HCT116 (cell line): ENCODE data around the gene TRAIP. TPM values are rescaled to one million over a fixed set of nuclear protein-coding genes. Genes with fewer than 3 reads are reported as not detected.
"Not testable (repeated sequence)": the region's sequence is repeated elsewhere in the genome, so short reads cannot be mapped to it uniquely, and the experiment has no call there.

Experiments
- ATAC-seq: fragments of 200-7000 bp; cut with Tn5 transposase; 2 replicates; pipeline ENCODE4 v1.9.1; 2020; ENCODE audit warnings: mild to moderate bottlenecking, moderate library complexity
- BruUV-seq: library from RNA; stranded (reverse); fragments of 400-500 nt; replicated peaks from 2 replicates; lab custom pipeline; 2021; lab: Mats Ljungman, UMichigan
- CTCF ChIA-PET: fragments of 300-600 bp; sonication (Branson Sonifier 250); formaldehyde crosslinking; loops from one replicate; lab custom pipeline; 2021; ENCODE audit warnings: antibody characterized with exemption; lab: Charles Lee
- POLR2A ChIA-PET: fragments of 300-600, 350-600 bp; sonication (Branson Sonifier 250); formaldehyde crosslinking; loops from one replicate; lab custom pipeline; 2021; ENCODE audit warnings: antibody characterized with exemption; lab: Charles Lee
- RAD21 ChIA-PET, 2 experiments: fragments of 300-600 bp; sonication (Branson Sonifier 250); formaldehyde crosslinking; loops; one replicate each; lab custom pipeline; 2023; ENCODE audit warnings: low total read pairs in 2 of 2; ENCODE audit not compliant: uncharacterized antibody in 2 of 2, unreplicated experiment in 2 of 2, low non-redundant PET in 1 of 2; lab: Charles Lee
- DNase-seq: peaks from one replicate; pipeline ENCODE4 v3.0.0-alpha.2; 2010; ENCODE audit warnings: low read depth, low spot score
- H2AFZ ChIP-seq: fragments of 200-600 bp; shearing (Covaris generic), sonication (generic); 2 replicates; pipeline ENCODE4 v1.6.1; 2017; ENCODE audit warnings: low read depth, mixed run types, mixed read lengths, antibody characterized with exemption, low read length; ENCODE audit not compliant: poor library complexity, severe bottlenecking
- H3K27ac ChIP-seq: 2 replicates; pipeline ENCODE4 v1.5.1; 2012; ENCODE audit warnings: low read depth, low read length
- H3K27me3 ChIP-seq: fragments of 200-600 bp; sonication (generic); 2 replicates; pipeline ENCODE4 v1.6.1; 2016; ENCODE audit warnings: mixed run types, low read length, mixed read lengths; ENCODE audit not compliant: insufficient read depth
- H3K36me3 ChIP-seq, 2 experiments: fragments of 200-500 bp in 1 of 2; fragments of 200-600 bp in 1 of 2; sonication (Bioruptor generic) in 1 of 2; sonication (generic) in 1 of 2; 2 replicates each; pipeline versions ENCODE4 v1.5.1 to v1.6.1; 2014 to 2016; ENCODE audit warnings: low read length in 2 of 2, inconsistent platforms in 1 of 2, mixed read lengths in 1 of 2, mixed run types in 1 of 2; ENCODE audit not compliant: insufficient read depth in 2 of 2, control insufficient read depth in 1 of 2
- H3K4me1 ChIP-seq, 2 experiments: fragments of 200-600 bp in 1 of 2; sonication (generic) in 1 of 2; 2 replicates each; pipeline versions ENCODE4 v1.5.1 to v1.6.1; 2012 to 2017; ENCODE audit warnings: low read length in 2 of 2, inconsistent platforms in 1 of 2, mild to moderate bottlenecking in 1 of 2, mixed read lengths in 1 of 2, mixed run types in 1 of 2, moderate library complexity in 1 of 2; ENCODE audit not compliant: insufficient read depth in 2 of 2, control insufficient read depth in 1 of 2
- H3K4me2 ChIP-seq: fragments of 200-600 bp; sonication (generic); 2 replicates; pipeline ENCODE4 v1.6.1; 2017; ENCODE audit warnings: mixed run types, low read length, mixed read lengths
- H3K4me3 ChIP-seq, 2 experiments: fragments of 200-600 bp in 1 of 2; sonication (generic) in 1 of 2; replicated peaks in 1 of 2; 2 replicates each; pipeline ENCODE4 v1.5.1; 2011 to 2016; ENCODE audit warnings: low read length in 2 of 2, control low read depth in 1 of 2, low read depth in 1 of 2, mild to moderate bottlenecking in 1 of 2, mixed read lengths in 1 of 2, mixed run types in 1 of 2
- H3K79me2 ChIP-seq: fragments of 200-600 bp; sonication (generic); 2 replicates; pipeline ENCODE4 v1.6.1; 2017; ENCODE audit warnings: mild to moderate bottlenecking, mixed run types, low read length, moderate library complexity, mixed read lengths; ENCODE audit not compliant: insufficient read depth
- H3K9ac ChIP-seq: fragments of 200-600 bp; sonication (generic); 2 replicates; pipeline ENCODE4 v1.6.1; 2016; ENCODE audit warnings: low read length, mixed read lengths
- H3K9me2 ChIP-seq: fragments of 200-600 bp; sonication (generic), shearing (Covaris generic); 2 replicates; pipeline ENCODE4 v1.6.1; 2017; ENCODE audit warnings: mixed run types, mild to moderate bottlenecking, moderate library complexity; ENCODE audit not compliant: insufficient read depth
- H3K9me3 ChIP-seq, 2 experiments: fragments of 200-500 bp in 1 of 2; fragments of 200-600 bp in 1 of 2; sonication (Bioruptor generic) in 1 of 2; sonication (generic) in 1 of 2; 2 replicates each; pipeline ENCODE4 v1.6.1; 2014 to 2017; ENCODE audit warnings: low read length in 2 of 2, mixed read lengths in 2 of 2, inconsistent platforms in 1 of 2, low read depth in 1 of 2, mild to moderate bottlenecking in 1 of 2, mixed run types in 1 of 2, moderate library complexity in 1 of 2; ENCODE audit not compliant: control insufficient read depth in 1 of 2, insufficient read depth in 1 of 2
- H4K20me1 ChIP-seq: fragments of 200-600 bp; sonication (generic), shearing (Covaris generic); 2 replicates; pipeline ENCODE4 v1.6.1; 2017; ENCODE audit warnings: mixed run types, mild to moderate bottlenecking, moderate library complexity; ENCODE audit not compliant: insufficient read depth
- CBX3 ChIP-seq: IDR thresholded peaks from 2 replicates; pipeline ENCODE4 v1.6.1; 2012; ENCODE audit warnings: low read depth
- EGR1 ChIP-seq: IDR thresholded peaks from 2 replicates; pipeline ENCODE4 v1.6.1; 2012; ENCODE audit warnings: low read depth
- FOSL1 ChIP-seq: IDR thresholded peaks from 2 replicates; pipeline ENCODE4 v1.6.1; 2012; ENCODE audit warnings: low read depth
- POLR2A ChIP-seq: IDR thresholded peaks from 2 replicates; pipeline ENCODE4 v1.7.0; 2011; ENCODE audit warnings: borderline replicate concordance; ENCODE audit not compliant: insufficient read depth, insufficient read length; ENCODE audit errors: extremely low read depth
- POLR2AphosphoS5 ChIP-seq: IDR thresholded peaks from 2 replicates; pipeline ENCODE4 v1.6.1; 2011; ENCODE audit warnings: mild to moderate bottlenecking, low read depth, low read length, moderate library complexity
- RAD21 ChIP-seq: IDR thresholded peaks from 2 replicates; pipeline ENCODE4 v1.6.1; 2012; ENCODE audit warnings: low read depth, mild to moderate bottlenecking
- SIN3A ChIP-seq: IDR thresholded peaks from 2 replicates; pipeline ENCODE4 v1.6.1; 2012; ENCODE audit warnings: low read depth
- TCF7L2 ChIP-seq: IDR thresholded peaks from 2 replicates; pipeline ENCODE4 v1.7.0; 2011; ENCODE audit warnings: borderline replicate concordance, inconsistent platforms; ENCODE audit not compliant: insufficient read depth, insufficient read length; ENCODE audit errors: extremely low read depth
- YY1 ChIP-seq: IDR thresholded peaks from 2 replicates; pipeline ENCODE4 v1.6.1; 2011; ENCODE audit warnings: low read length, low read depth, moderate library complexity, mild to moderate bottlenecking; ENCODE audit not compliant: insufficient replicate concordance; ENCODE audit errors: extremely low read depth
- ZFX ChIP-seq: fragments of 450-650 bp; IDR thresholded peaks from 2 replicates; pipeline ENCODE4 v1.6.1; 2017
- intact Hi-C: fragments of 100-400 bp; cut with micrococcal nuclease; formaldehyde crosslinking; loops from 2 replicates; pipeline ENCODE4 v1.10.0; 2022
- total RNA-seq: library from RNA; stranded (reverse); gene quantifications from one replicate; pipeline ENCODE4 v1.2.1, GENCODE V29; 2021; ENCODE audit not compliant: unreplicated experiment
- TF ChIP-seq, protein P1 (sequence below): IDR thresholded peaks from 2 replicates; pipeline ENCODE4 v1.6.1; 2012
- TF ChIP-seq, protein P2 (sequence below), 3 experiments: fragments of 200-600 bp in 1 of 3; sonication (generic) in 1 of 3; IDR thresholded peaks in 2 of 3; conservative IDR thresholded peaks in 1 of 3; 2 replicates each; pipeline ENCODE4 v1.5.1; 2012 to 2017; ENCODE audit warnings: low read depth in 2 of 3, low read length in 2 of 3, antibody characterized with exemption in 1 of 3, borderline replicate concordance in 1 of 3, control low read depth in 1 of 3, mild to moderate bottlenecking in 1 of 3, mixed read lengths in 1 of 3, mixed run types in 1 of 3, moderate library complexity in 1 of 3; ENCODE audit not compliant: insufficient read depth in 1 of 3
- TF ChIP-seq, protein P3 (sequence below): IDR thresholded peaks from 2 replicates; pipeline ENCODE4 v1.6.1; 2011; ENCODE audit warnings: mild to moderate bottlenecking, low read length, moderate library complexity; ENCODE audit not compliant: insufficient replicate concordance; ENCODE audit errors: extremely low read depth

The TRAIP gene
- total RNA-seq, 1 experiment from 2014 or later: 25.5 TPM

DNA sequence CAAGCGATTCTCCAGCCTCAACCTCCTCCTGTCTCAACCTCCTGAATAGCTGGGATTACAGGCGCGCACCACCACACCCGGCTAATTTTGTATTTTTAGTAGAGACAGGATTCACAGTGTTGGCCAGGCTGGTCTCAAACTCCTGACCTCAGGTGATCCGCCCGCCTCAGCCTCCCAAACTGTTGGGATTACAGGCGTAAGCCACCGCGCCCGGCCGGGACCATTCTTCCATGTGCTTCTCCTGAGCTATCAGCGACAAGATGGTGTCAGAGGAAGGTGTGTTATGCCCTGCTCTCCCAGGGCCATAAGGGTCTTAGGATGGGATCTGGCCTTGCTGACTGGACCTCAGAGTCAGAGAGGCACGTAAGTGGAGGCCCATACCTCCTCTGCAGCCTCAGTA lies 48.1 kb upstream of the TRAIP start:
- peak overlapping the region; percentile 89 for H3K27ac ChIP-seq
- intact Hi-C loops, H3K9me2 ChIP-seq, BruUV-seq, H4K20me1 ChIP-seq, H3K36me3 ChIP-seq, DNase-seq, H3K27me3 ChIP-seq, RAD21 ChIA-PET, ATAC-seq, H2AFZ ChIP-seq, H3K9me3 ChIP-seq: not testable (repeated sequence)
- H3K79me2 ChIP-seq: peaks cover 55% of the 10 kb centered on the region
- H3K4me1 ChIP-seq: peaks cover 53 to 69% of the 10 kb centered on the region in 2 experiments
- CTCF ChIA-PET: interaction anchor here (1.3 to 2.7 kb wide), 3 partner anchors 25 to 101 kb away, joined by 4 to 10 read pairs (median 9); partner anchors contain the start of genes INKA1 and MON1A
- POLR2A ChIA-PET: interaction anchor here (1.4 to 3.2 kb wide), 2 partner anchors 25 to 101 kb away, joined by 3 to 12 read pairs; partner anchors contain the start of genes INKA1 and MON1A
- H3K4me2 ChIP-seq: peak overlapping the region; percentile 97
- peak overlapping the region; percentile 75 to 79 for H3K4me3 ChIP-seq
- peak overlapping the region; percentile 96 for H3K9ac ChIP-seq

DNA sequence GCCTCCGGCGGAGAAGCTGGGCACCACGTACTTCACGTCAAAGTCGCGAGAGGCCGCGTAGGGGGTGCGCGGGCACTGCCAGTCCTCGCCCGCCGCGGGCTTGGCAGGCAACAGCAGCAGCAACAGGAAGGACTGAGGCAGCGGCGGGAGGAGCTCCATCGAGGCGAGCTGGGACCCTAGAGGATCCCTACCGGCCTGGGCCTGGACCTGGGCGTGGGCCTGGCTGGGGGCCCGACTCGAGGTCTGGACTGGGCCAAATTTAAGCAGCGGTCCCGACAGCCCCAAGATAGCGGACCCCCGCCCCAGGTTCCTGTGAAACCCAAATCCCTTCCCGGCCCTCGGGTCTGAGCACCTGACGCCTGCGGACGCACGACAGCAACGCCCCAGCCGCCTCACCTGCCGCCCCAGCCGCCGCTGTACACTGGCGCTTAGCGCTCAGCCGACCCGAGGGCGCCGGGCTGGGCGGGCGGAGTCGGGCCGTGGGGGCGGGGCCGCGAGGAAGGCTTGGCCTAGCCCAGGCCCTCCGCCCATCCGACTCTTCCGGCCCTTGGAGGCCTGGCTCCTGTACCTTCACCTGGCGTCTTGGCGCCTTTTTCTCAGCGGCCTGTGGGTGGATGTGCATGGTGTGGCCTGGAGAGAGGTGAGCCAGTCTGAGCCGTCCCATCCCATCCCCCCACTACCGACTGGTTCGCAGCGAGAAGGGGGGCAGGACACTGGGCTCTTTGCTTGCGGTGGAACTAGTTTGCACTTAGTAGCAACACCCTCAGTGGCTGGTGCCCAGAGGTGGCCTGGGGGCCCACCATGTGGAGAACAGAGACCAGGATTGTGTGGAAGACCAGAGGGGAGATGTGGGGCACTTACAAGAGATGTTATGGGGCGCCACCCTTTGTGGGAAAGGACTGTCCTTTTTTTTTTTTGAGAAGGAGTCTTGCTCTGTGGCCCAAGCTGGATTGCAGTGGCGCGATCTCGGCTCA lies 47.4 kb upstream of the TRAIP start, which contains the start of gene MST1R:
TSS of gene MST1R (minus strand) at position 423 of the 974 bp plus-strand sequence. CDS start at position 159, 264 bp downstream.
- peak; percentile 95 for DNase-seq
- H3K36me3 ChIP-seq: peaks cover 0 to 3% of the 10 kb centered on the region in 2 experiments; a peak in 1 of 4 replicates
- no peak within 1 kb of the TSS for H2AFZ ChIP-seq
- peak within 1 kb of the TSS; percentile 89 for H3K27ac ChIP-seq
- RAD21 ChIA-PET: no interaction called here
- H3K4me1 ChIP-seq: peaks cover 60 to 76% of the 10 kb centered on the region in 2 experiments
- H3K9ac ChIP-seq: peak within 1 kb of the TSS; percentile 96
- TF ChIP-seq YY1: peak; percentile 69
- TF ChIP-seq, protein P1, sequence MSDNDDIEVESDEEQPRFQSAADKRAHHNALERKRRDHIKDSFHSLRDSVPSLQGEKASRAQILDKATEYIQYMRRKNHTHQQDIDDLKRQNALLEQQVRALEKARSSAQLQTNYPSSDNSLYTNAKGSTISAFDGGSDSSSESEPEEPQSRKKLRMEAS: no peak
- TF ChIP-seq, protein P2, sequence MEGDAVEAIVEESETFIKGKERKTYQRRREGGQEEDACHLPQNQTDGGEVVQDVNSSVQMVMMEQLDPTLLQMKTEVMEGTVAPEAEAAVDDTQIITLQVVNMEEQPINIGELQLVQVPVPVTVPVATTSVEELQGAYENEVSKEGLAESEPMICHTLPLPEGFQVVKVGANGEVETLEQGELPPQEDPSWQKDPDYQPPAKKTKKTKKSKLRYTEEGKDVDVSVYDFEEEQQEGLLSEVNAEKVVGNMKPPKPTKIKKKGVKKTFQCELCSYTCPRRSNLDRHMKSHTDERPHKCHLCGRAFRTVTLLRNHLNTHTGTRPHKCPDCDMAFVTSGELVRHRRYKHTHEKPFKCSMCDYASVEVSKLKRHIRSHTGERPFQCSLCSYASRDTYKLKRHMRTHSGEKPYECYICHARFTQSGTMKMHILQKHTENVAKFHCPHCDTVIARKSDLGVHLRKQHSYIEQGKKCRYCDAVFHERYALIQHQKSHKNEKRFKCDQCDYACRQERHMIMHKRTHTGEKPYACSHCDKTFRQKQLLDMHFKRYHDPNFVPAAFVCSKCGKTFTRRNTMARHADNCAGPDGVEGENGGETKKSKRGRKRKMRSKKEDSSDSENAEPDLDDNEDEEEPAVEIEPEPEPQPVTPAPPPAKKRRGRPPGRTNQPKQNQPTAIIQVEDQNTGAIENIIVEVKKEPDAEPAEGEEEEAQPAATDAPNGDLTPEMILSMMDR (IDR thresholded peaks at IDR 0.05 in 2 of 3, conservative IDR thresholded peaks at IDR 0.05 in 1 of 3; ENCODE audit: borderline replicate concordance in 1 of 3, insufficient read depth in 1 of 3, low read depth in 2 of 3, low read length in 2 of 3): no peak
- TF ChIP-seq SIN3A: no peak
- peak; percentile 30 for TF ChIP-seq TCF7L2
- TF ChIP-seq POLR2A: peak; percentile 82
- TF ChIP-seq POLR2AphosphoS5: peak; percentile 99
- TF ChIP-seq ZFX: peak; percentile 88
- TF ChIP-seq CBX3: no peak
- no peak for TF ChIP-seq EGR1
- TF ChIP-seq, protein P3, sequence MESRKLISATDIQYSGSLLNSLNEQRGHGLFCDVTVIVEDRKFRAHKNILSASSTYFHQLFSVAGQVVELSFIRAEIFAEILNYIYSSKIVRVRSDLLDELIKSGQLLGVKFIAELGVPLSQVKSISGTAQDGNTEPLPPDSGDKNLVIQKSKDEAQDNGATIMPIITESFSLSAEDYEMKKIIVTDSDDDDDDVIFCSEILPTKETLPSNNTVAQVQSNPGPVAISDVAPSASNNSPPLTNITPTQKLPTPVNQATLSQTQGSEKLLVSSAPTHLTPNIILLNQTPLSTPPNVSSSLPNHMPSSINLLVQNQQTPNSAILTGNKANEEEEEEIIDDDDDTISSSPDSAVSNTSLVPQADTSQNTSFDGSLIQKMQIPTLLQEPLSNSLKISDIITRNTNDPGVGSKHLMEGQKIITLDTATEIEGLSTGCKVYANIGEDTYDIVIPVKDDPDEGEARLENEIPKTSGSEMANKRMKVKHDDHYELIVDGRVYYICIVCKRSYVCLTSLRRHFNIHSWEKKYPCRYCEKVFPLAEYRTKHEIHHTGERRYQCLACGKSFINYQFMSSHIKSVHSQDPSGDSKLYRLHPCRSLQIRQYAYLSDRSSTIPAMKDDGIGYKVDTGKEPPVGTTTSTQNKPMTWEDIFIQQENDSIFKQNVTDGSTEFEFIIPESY: peak; percentile 14
- no peak for TF ChIP-seq FOSL1
- no peak for TF ChIP-seq RAD21
- TF ChIP-seq, all 23 proteins: peak for 6
- H3K4me2 ChIP-seq: peak within 1 kb of the TSS; percentile 97
- peaks cover 63% of the 10 kb centered on the region for H3K79me2 ChIP-seq
- H3K9me3 ChIP-seq: no peaks in the 10 kb centered on the region
- POLR2A ChIA-PET: interaction anchor here (1.4 to 5.5 kb wide), 3 partner anchors 22 to 101 kb away, joined by 3 to 43 read pairs (median 12); partner anchors contain the start of genes INKA1 and MON1A
- peak within 1 kb of the TSS; percentile 75 to 79 for H3K4me3 ChIP-seq
- no peaks in the 10 kb centered on the region for H3K9me2 ChIP-seq
- intact Hi-C loops: no loop called here
- CTCF ChIA-PET: interaction anchor here (0.6 to 2.4 kb wide), 2 partner anchors 101 kb away, joined by 3 to 9 read pairs; partner anchors contain the start of gene INKA1
- TSS peak; percentile 81 for BruUV-seq
- no peaks in the 10 kb centered on the region for H3K27me3 ChIP-seq
- no peaks in the 10 kb centered on the region for H4K20me1 ChIP-seq
- peak; percentile 74 for ATAC-seq
